ENCODE results near the gene CFAP299.
A peak's percentile ranks its signal among the peaks of the same experiment; 100 is the strongest.

Gene CFAP299

DNA sequence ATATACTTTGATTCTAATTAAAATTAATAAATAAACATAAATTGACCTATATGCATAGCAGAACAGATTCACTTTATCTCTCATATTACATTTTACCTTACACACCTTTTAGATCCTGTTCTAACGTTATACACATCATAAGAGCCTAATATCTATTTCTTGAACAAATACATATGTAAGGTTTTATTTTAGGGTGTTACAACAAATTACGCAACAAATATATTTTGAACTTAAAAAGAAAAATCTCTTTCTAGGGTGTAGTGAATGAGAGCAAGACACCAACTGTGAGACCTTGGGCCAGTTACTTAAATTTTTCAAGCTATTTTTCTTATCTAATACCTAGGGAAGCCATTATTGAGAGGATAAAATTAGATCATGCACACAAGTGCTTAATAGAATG, 191.2 kb downstream of the CFAP299 start:
- H3K27me3 ChIP-seq (ENCODE audit: low read depth, low read length), result no peaks in the 10 kb centered on the region
- no peak overlapping the region for H3K4me3 ChIP-seq (ENCODE audit: low read depth in 1 of 2, low read length in 2 of 2)
- H3K4me1 ChIP-seq (ENCODE audit: control insufficient read depth in 1 of 2, insufficient read depth in 2 of 2, low read length in 2 of 2), result no peaks in the 10 kb centered on the region
- no peaks in the 10 kb centered on the region for H3K36me3 ChIP-seq (ENCODE audit: control insufficient read depth in 1 of 2, insufficient read depth in 2 of 2, low read length in 2 of 2)
- no peaks in the 10 kb centered on the region for H3K9me3 ChIP-seq (ENCODE audit: control insufficient read depth in 1 of 2, low read length in 2 of 2)
- H3K27ac ChIP-seq (ENCODE audit: low read length), result no peak overlapping the region

DNA sequence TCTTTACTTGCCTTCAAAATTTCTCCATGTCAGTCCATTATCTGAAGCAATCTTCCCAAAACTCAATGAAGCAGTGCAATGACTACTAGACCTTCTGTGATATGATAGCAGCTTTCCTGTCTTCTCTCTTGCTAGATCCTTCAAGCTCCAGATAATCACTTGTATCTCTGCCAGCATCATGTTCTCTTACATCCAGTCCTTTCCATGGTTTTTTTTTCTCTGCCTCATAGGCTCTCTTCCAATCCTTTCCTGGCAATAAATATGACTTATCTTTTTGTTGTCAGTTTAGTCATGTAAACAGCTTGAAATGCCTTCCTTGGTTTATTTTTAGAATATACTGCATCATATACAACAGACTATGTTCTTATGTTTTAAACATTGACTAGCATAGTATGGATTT, 193.5 kb downstream of the CFAP299 start:
- H3K36me3 ChIP-seq (ENCODE audit: control insufficient read depth in 1 of 2, insufficient read depth in 2 of 2, low read length in 2 of 2), result no peaks in the 10 kb centered on the region
- H3K27ac ChIP-seq (ENCODE audit: low read length), result no peak overlapping the region
- no peaks in the 10 kb centered on the region for H3K9me3 ChIP-seq (ENCODE audit: control insufficient read depth in 1 of 2, low read length in 2 of 2)
- H3K27me3 ChIP-seq (ENCODE audit: low read depth, low read length), result no peaks in the 10 kb centered on the region
- H3K4me3 ChIP-seq (ENCODE audit: low read depth in 1 of 2, low read length in 2 of 2), result no peak overlapping the region
- H3K4me1 ChIP-seq (ENCODE audit: control insufficient read depth in 1 of 2, insufficient read depth in 2 of 2, low read length in 2 of 2), result no peaks in the 10 kb centered on the region

DNA sequence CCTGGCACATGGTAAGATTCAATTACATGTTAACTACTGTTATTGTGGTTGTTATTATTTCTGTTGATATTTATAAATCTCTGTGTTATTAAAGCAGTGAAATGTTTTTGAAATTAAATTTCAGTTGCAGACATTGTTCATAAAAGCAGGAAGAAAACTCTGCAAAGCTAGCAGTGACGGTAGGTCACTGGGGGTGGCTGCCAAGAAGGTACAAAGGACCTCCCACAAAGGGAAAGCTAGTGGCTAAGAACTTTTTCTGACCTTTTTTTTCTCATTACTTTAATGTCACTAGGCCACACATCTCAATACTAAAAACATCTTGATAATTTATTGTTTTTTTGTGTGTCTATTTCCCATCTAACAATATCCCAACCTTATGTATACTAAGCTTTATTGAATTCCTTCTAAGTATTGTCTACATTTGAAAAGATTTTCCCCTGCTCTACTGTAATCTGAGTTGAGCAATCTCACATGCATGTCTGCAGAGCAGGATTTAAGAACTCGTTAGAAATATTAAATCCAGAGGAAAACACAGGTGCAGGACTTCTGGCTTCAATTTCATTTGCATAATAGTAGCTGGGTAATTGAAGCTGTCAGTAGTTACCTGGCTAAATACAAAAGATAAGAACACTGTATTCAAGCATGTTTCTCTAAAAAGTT, 197.3 kb downstream of the CFAP299 start:
- no peaks in the 10 kb centered on the region for H3K4me1 ChIP-seq (ENCODE audit: control insufficient read depth in 1 of 2, insufficient read depth in 2 of 2, low read length in 2 of 2)
- H3K36me3 ChIP-seq (ENCODE audit: control insufficient read depth in 1 of 2, insufficient read depth in 2 of 2, low read length in 2 of 2), result no peaks in the 10 kb centered on the region
- no peak overlapping the region for H3K27ac ChIP-seq (ENCODE audit: low read length)
- no peak overlapping the region for H3K4me3 ChIP-seq (ENCODE audit: low read depth in 1 of 2, low read length in 2 of 2)
- H3K27me3 ChIP-seq (ENCODE audit: low read depth, low read length), result no peaks in the 10 kb centered on the region
- H3K9me3 ChIP-seq (ENCODE audit: control insufficient read depth in 1 of 2, low read length in 2 of 2), result no peaks in the 10 kb centered on the region

DNA sequence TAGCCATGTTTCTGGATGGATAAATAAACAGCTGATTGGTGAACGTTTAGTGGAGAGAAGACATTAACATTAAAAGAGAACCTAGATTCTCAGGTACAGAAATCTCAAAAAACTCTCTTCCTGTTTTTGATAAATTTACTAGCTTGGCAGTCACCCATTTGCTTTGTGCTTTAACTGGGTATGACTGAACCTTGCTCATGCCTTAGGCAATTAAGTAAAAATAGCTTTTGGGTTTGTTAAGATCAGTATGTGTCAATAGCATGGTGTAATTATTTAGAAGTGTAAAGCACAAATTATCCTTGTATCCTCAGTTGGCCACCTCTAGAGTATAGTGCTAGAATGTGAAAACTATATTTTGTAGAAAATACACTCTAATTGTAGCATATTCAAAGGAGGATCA, 200.0 kb downstream of the CFAP299 start:
- Histone ChIP-seq H3K4me1 (ENCODE audit: control insufficient read depth in 1 of 2, insufficient read depth in 2 of 2, low read length in 2 of 2) (no peaks in the 10 kb centered on the region), H3K27me3 (ENCODE audit: low read depth, low read length) (no peaks in the 10 kb centered on the region), H3K4me3 (ENCODE audit: low read depth in 1 of 2, low read length in 2 of 2) (no peak overlapping the region), H3K9me3 (ENCODE audit: control insufficient read depth in 1 of 2, low read length in 2 of 2) (no peaks in the 10 kb centered on the region), H3K27ac (ENCODE audit: low read length) (no peak overlapping the region), H3K36me3 (ENCODE audit: control insufficient read depth in 1 of 2, insufficient read depth in 2 of 2, low read length in 2 of 2) (no peaks in the 10 kb centered on the region)

DNA sequence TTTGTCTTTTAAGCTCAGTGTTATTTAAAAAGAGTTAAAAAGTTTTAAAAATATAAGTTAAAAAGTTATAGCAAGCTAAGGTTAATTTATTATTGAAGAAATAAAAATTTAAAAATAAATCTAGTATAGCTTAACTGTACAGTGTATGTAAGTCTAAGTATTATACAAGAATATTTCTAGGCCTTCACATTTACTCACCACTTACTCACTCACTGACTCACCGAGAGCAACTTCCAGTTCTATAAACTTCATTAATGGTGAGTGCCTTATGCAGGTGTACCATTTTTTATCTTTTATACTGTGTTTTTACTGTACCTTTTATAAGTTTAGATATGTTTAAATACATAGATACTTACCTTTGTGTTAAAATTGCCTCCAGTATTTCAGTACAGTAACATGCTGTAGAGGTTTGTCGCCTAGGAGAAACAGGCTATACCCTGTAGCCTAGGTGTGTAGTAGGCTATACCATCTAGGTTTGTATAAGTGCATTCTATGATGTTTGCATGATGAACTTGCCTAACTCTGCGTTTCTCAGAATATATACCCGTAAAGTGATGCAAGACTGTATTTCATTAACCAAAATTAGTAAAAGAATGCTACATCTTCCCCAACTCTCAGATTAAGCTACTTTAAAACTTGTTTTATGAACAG, 202.9 kb downstream of the CFAP299 start:
- H3K27ac ChIP-seq (ENCODE audit: low read length), result no peak overlapping the region
- no peak overlapping the region for H3K4me3 ChIP-seq (ENCODE audit: low read depth in 1 of 2, low read length in 2 of 2)
- H3K36me3 ChIP-seq (ENCODE audit: control insufficient read depth in 1 of 2, insufficient read depth in 2 of 2, low read length in 2 of 2), result no peaks in the 10 kb centered on the region
- no peaks in the 10 kb centered on the region for H3K4me1 ChIP-seq (ENCODE audit: control insufficient read depth in 1 of 2, insufficient read depth in 2 of 2, low read length in 2 of 2)
- H3K9me3 ChIP-seq (ENCODE audit: control insufficient read depth in 1 of 2, low read length in 2 of 2), result no peaks in the 10 kb centered on the region
- H3K27me3 ChIP-seq (ENCODE audit: low read depth, low read length), result no peaks in the 10 kb centered on the region

DNA sequence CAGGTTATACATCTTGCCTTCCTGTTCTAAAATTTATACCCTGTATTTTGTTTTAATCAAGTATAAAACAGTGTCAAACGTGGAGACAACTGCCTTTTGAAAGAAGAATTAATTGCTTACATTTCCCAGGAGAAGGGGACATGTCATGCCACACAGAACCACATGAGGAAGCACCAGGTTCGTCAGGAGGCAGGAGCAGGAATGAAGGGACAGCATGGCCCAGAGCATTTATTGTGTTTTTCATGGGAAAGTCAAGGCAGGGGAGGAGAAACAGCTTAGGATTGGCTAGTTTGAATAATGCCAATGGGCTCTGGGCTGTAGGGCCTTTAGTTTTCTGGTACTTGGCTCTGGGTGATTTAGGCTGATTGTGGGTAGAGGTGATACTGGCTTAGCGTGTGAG, 203.7 kb downstream of the CFAP299 start:
- Histone ChIP-seq H3K4me1 (ENCODE audit: control insufficient read depth in 1 of 2, insufficient read depth in 2 of 2, low read length in 2 of 2) (no peaks in the 10 kb centered on the region), H3K36me3 (ENCODE audit: control insufficient read depth in 1 of 2, insufficient read depth in 2 of 2, low read length in 2 of 2) (no peaks in the 10 kb centered on the region), H3K9me3 (ENCODE audit: control insufficient read depth in 1 of 2, low read length in 2 of 2) (no peaks in the 10 kb centered on the region), H3K4me3 (ENCODE audit: low read depth in 1 of 2, low read length in 2 of 2) (no peak overlapping the region), H3K27ac (ENCODE audit: low read length) (no peak overlapping the region), H3K27me3 (ENCODE audit: low read depth, low read length) (no peaks in the 10 kb centered on the region)

DNA sequence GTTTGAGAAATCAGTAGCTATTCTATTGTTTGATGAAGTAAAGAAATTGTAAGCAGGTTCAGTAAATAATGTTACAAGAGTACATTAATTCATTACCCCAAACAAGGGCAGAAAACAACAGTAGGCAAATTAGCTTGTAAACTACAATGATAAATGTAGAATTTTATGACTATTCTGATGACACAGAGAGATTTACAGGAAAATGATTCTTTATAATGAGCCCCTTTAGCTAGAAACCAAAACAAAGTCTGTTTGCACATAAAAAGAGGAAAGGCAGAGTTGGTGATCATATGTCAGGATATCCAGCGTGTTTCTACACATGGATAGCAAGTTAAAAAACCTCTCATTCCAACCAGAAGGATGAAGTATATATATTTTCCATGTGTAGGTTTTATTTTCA, 204.8 kb downstream of the CFAP299 start:
- Histone ChIP-seq H3K27me3 (ENCODE audit: low read depth, low read length) (no peaks in the 10 kb centered on the region), H3K4me1 (ENCODE audit: control insufficient read depth in 1 of 2, insufficient read depth in 2 of 2, low read length in 2 of 2) (no peaks in the 10 kb centered on the region), H3K27ac (ENCODE audit: low read length) (no peak overlapping the region), H3K4me3 (ENCODE audit: low read depth in 1 of 2, low read length in 2 of 2) (no peak overlapping the region), H3K9me3 (ENCODE audit: control insufficient read depth in 1 of 2, low read length in 2 of 2) (no peaks in the 10 kb centered on the region), H3K36me3 (ENCODE audit: control insufficient read depth in 1 of 2, insufficient read depth in 2 of 2, low read length in 2 of 2) (no peaks in the 10 kb centered on the region)

DNA sequence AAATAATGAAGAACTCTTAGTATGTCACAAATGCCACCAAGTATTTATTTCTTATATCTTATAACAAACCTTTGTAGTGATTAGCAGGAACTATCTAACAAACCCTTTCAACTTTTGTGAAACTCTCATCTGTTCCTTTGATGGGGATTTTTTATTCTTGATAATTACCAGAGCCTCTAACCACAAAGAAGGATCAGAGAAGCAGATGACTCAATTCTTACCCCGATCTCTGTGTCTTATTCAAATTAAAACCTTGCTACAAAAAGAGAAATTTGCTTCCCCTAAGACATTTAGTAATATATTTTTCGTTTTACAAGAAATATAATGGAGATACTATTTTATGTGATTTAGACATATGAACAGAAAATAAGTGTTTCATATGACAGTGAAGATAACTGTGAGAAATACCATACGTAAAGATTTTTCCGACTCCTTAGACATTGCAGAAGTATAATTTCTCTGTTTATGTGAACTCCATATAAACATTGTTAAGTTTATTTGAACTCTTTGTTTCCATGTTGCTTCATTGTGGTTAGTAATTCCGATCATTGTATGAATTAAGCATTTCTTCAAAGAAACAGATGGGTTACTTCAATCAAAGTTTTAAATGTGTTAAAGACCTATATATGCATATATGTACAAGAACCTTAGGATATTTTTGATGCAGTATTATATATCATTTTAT, 205.4 kb downstream of the CFAP299 start:
- Histone ChIP-seq H3K4me1 (ENCODE audit: control insufficient read depth in 1 of 2, insufficient read depth in 2 of 2, low read length in 2 of 2) (no peaks in the 10 kb centered on the region), H3K9me3 (ENCODE audit: control insufficient read depth in 1 of 2, low read length in 2 of 2) (no peaks in the 10 kb centered on the region), H3K27me3 (ENCODE audit: low read depth, low read length) (no peaks in the 10 kb centered on the region), H3K27ac (ENCODE audit: low read length) (no peak overlapping the region), H3K4me3 (ENCODE audit: low read depth in 1 of 2, low read length in 2 of 2) (no peak overlapping the region), H3K36me3 (ENCODE audit: control insufficient read depth in 1 of 2, insufficient read depth in 2 of 2, low read length in 2 of 2) (no peaks in the 10 kb centered on the region)

DNA sequence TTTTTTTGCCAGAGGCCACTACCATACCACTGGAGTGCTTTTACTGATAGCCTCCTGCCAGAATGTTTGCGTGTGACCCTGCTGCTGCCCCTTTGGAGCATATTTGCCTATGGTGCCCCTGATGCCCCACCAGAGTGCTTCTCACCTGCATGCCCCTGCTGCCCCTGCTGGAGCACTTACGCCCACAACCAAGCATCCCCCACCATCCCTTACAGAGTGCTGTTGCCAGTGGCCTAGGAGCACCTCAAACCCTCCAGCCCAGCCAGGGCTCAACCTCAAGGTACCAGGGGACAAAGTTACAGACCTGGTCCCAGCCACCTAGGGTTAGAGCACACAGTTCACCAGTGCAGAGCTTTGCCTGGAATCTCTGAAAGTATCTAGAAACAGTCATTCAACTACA, 207.2 kb downstream of the CFAP299 start:
- H3K4me1 ChIP-seq (ENCODE audit: control insufficient read depth in 1 of 2, insufficient read depth in 2 of 2, low read length in 2 of 2), result no peaks in the 10 kb centered on the region

DNA sequence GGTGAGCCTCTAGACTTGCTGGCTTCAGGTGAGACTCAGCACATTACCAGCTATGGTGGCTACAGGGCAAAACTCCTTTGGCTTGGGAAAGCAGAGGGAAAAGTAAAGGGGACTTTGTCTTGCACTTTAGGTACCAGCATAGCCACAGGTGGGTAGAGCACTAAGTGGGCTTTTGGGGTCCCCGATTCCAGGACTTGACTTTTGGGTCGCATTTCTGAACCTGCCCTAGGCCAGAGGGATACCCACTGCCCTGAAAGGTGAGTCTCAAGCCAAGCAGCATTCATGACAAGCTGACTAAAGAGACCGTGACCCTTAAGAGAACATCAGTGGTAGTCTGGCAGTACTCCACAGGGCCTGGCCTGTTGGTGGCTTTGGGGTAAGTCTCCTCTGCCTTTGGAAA, 224.8 kb downstream of the CFAP299 start:
- no peaks in the 10 kb centered on the region for H3K36me3 ChIP-seq (ENCODE audit: control insufficient read depth in 1 of 2, insufficient read depth in 2 of 2, low read length in 2 of 2)
- no peak overlapping the region for H3K27ac ChIP-seq (ENCODE audit: low read length)
- H3K27me3 ChIP-seq (ENCODE audit: low read depth, low read length), result no peaks in the 10 kb centered on the region
- H3K4me3 ChIP-seq (ENCODE audit: low read depth in 1 of 2, low read length in 2 of 2), result no peak overlapping the region
- H3K9me3 ChIP-seq (ENCODE audit: control insufficient read depth in 1 of 2, low read length in 2 of 2), result no peaks in the 10 kb centered on the region
- H3K4me1 ChIP-seq (ENCODE audit: control insufficient read depth in 1 of 2, insufficient read depth in 2 of 2, low read length in 2 of 2), result no peaks in the 10 kb centered on the region

More for the DNA sequence above, 207.2 kb downstream of the CFAP299 start:
- no peak overlapping the region for H3K4me3 ChIP-seq (ENCODE audit: low read depth in 1 of 2, low read length in 2 of 2)
- H3K27ac ChIP-seq (ENCODE audit: low read length), result no peak overlapping the region
- no peaks in the 10 kb centered on the region for H3K9me3 ChIP-seq (ENCODE audit: control insufficient read depth in 1 of 2, low read length in 2 of 2)
- no peaks in the 10 kb centered on the region for H3K27me3 ChIP-seq (ENCODE audit: low read depth, low read length)
- H3K36me3 ChIP-seq (ENCODE audit: control insufficient read depth in 1 of 2, insufficient read depth in 2 of 2, low read length in 2 of 2), result no peaks in the 10 kb centered on the region

DNA sequence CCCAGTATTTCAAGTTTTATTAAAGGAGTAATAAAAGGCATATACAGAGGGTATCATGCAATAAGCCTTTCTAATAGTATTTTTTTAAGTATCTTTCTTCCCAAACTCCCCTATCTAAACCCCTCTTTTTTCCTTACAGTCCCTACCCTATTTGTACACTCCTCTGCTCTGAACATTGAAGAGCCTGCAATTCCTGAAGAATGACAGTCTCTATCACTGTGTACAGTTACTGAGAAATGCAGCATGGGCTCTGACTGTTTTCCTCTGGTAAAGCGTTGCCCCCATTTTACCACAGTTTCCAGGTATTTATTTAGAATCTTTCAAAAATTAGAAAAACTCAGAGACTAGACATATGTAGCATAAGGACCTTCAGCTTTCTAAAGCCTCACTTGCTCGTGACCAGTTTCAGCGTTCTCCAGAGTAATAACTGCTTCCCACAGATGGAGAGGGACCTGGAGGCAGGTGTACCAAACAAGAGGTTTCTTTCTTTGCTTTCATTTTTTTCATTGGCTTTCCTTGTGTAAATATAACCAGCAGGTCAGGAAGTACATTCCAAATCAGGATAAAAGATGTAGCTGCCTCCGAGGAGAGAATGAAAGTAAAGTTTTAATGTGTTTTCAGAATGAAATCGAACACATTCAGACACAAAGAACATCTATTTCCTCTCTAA, 230.8 kb downstream of the CFAP299 start:
- Histone ChIP-seq H3K9me3 (ENCODE audit: control insufficient read depth in 1 of 2, low read length in 2 of 2) (no peaks in the 10 kb centered on the region), H3K4me1 (ENCODE audit: control insufficient read depth in 1 of 2, insufficient read depth in 2 of 2, low read length in 2 of 2) (no peaks in the 10 kb centered on the region), H3K27me3 (ENCODE audit: low read depth, low read length) (no peaks in the 10 kb centered on the region), H3K36me3 (ENCODE audit: control insufficient read depth in 1 of 2, insufficient read depth in 2 of 2, low read length in 2 of 2) (no peaks in the 10 kb centered on the region), H3K27ac (ENCODE audit: low read length) (no peak overlapping the region), H3K4me3 (ENCODE audit: low read depth in 1 of 2, low read length in 2 of 2) (peak overlapping the region in 1 of 2 donors; percentile 28)
